Nucleus accumbens (tissue), 56 donors: ENCODE measurements around the gene EPSTI1.

Source experiments
- DNase-seq, 56 donors: peaks; one replicate each; lab custom pipeline; 2025; lab: John Stamatoyannopoulos, UW

Gene EPSTI1

GRCh38 chr13:42977219-42977659 is 14.8 kb downstream of the EPSTI1 start:
- no peak for DNase-seq

DNA sequence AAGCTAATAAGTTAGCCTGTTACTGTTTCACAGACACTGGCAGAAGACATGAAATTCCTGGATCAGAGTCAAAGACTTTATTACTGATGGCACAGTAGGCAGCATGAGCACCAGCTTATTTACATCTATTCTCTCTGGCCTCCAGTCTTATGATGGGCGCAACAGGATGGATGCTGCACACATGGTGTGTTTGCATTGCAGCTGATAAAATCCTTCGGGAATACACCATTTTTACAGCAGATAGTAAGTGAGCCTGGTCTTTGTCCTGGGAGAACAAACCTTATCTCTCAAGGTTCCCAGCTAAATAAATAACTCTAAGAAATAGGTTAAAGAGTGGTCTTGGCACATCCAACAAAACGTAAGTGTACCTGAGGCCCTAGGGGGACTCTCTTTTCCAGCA is 16.0 kb downstream of the EPSTI1 start:
- no peak for DNase-seq

- no peak for DNase-seq
Measured at GRCh38 chr13:42973581-42973980, 18.5 kb downstream of the EPSTI1 start.

DNA sequence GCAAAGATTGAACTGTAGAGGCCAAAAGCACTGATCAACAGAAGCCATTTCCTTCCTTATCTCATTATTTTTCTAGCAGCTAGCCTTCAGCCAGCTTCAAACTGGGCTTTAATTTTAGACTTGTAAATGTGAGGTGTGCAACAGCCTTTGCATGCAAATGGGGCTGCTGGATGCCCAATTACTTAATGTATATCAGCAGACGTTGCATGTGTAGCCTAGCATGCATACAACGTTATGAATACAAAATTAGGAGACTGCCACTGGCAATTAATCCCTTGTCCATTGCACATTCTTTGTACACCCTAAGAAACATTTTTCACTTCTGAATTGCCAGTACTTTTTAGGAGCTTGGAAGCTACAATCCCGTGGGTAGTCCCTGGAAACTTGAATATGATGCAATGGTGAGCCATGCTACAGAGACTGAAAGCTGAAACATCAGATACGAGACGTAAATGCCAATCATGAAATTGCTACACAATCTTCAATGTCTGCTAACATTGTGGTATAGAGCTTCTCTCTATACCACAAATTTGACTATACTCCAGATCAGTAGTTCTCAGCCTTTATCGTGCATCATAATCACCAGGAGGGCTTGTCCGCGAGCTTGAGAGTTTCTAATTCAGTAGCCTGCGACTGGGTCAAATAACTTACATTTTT is 20.2 kb downstream of the EPSTI1 start:
- no peak for DNase-seq

DNA sequence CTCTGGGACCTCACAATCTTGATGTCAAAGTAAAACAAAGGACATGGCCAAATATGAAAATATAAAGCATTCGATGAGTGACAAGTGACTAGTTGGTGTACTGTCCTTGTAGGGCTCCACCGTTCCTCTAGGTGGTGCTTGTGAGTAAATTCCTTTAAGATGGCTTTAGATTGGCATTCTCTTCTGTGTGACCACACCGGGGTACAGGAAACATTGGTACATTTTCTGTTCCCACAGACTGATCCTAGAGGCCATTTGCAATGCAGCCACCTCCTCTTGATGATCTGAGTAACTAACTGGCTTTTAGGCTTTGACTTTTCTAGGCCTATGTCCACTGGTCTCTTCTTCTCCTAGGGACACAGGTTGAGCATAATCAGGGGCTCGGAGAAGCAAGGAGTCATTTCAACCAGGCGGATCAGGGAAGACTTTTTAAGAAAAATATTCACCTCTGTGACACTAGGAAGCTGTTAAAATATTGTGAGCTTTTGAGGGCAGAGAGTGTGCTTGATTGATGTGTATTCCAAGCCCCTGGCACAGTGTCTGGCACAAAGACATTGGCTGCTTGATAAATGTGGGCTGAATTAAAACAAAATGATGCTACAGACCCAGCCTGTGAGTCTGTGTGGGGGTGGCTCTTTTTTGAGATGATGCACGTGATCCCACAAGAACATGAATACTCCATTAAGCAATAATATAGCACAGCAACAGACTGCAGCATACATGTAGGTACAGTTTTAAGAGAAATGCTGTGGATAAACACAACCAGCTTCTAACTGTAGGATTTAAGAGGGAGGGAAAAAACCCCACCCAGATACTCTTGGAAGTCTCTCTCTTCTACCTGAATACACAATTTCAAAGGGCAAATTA is 21.0 kb downstream of the EPSTI1 start:
- DNase-seq: peak in 8 of 56 donors; percentile 2 to 22 (median 10)

GRCh38 chr13:42969565-42970172 is 22.4 kb downstream of the EPSTI1 start:
- peak in 44 of 56 donors; percentile 5 to 86 (median 47) for DNase-seq

GRCh38 chr13:42968906-42969305 is 23.1 kb downstream of the EPSTI1 start:
- DNase-seq: no peak

- DNase-seq: no peak
Measured at GRCh38 chr13:42967660-42968059, 24.4 kb downstream of the EPSTI1 start.

- no peak for DNase-seq
Measured at GRCh38 chr13:42965281-42965680, 26.8 kb downstream of the EPSTI1 start.

- no peak for DNase-seq
Measured at GRCh38 chr13:42964761-42965161, 27.3 kb downstream of the EPSTI1 start.

DNA sequence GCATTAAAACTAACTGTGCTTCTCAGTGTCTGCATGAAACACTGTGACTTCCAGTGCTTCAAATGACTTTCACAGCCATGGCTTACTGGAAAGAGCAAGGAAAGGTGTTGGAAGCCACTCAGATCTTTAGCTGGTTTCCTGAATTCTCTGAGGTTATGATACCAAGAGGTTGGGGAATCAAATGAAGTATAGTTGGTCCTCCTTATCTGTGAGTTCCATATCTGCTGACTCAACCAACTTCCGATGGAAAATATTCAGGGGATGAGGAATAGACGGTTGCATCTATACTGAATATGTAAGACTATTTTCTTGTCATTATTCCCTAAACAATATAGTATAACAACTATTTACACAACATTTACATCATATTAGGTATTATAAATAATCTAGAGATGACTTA is 32.4 kb downstream of the EPSTI1 start:
- DNase-seq: no peak

DNA sequence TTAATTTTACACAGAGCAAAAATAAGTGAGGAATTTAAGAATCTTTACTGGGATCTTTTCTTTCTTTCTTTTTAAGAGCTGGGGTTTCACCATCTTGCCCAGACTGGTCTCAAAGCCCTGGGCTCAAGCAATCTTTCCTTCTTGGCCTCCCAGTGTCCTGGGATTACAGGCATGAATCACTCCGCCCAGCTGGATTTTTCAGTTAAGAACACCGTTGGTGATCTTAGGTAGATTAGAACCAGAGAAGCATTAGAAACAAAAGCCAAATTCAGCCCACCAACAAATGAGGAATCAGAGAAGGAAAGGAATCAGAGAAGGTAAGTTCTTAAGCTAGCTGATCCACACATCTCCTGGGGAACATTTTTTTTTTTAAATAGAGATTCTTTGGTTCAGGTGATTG is 34.2 kb downstream of the EPSTI1 start:
- DNase-seq: no peak

- no peak for DNase-seq
Measured at GRCh38 chr13:42950181-42950580, 41.9 kb downstream of the EPSTI1 start.

DNA sequence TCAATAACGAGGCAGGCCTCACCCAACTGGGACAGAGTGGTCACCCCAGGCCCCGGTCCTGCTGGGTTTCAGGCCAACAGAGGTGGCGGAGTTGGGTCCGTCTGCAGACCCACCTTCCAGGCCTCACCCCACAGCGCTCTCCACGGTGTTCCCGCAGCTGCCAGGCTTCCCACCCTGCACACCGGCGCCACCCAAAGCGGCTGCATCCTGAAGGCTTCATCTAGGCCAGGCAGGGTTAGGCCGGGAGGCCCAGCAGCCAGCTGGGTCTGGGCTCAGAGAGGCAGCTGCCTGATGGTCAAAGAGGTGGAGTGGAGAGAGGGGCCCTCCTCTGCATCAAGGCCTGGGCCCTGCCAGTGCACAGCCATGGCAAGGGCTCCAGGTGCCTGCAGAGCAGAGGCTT is 44.1 kb downstream of the EPSTI1 start:
- DNase-seq: no peak

DNA sequence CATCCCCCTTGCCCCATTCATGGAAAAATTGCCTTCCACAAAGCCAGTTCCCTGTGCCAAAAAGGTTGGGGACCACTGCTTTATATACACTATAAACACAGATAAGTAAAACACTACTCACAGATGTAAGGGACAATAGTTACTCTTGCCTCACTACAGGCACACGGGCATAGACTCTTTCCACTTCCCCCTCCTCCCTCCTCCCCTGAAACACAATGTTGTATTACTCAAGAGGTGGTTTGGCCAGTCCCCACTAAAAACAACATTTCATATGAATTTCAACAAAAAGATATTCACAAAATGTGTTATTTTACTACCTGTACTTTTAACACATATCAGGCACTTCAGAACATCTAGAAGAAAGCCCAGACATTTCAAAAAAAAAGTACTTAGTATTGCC is 45.1 kb downstream of the EPSTI1 start:
- no peak for DNase-seq

DNA sequence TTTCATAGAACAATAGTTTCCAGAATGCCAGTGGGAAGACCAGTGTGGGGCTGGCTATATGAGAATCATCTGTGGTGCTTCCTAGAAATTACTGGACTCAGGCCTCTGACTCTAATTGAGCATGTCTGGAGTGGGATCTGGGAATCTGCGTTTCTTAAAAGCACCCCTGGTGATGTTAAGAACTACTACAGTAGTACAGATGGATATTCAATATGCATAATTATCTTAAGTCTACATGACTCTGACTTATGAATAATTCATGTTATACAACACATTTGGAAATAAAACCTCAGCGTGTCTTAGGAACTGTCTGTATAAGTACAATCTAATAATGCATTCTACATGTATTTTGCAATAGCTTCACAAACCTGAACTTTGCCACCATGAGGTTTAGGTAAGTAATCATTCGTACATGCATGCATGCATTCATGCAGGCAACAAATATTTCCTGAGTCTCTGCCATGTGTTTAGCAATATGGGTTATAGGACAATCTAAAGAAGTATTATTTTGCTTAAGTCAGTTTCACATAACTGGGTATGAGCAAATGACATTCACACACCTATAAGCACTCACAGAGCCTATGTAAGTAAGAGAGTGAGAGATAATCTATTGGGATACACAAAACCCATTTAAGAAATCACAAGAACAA is 62.0 kb downstream of the EPSTI1 start:
- DNase-seq: no peak

- DNase-seq: no peak
Measured at GRCh38 chr13:42926555-42926954, 65.5 kb downstream of the EPSTI1 start.

DNA sequence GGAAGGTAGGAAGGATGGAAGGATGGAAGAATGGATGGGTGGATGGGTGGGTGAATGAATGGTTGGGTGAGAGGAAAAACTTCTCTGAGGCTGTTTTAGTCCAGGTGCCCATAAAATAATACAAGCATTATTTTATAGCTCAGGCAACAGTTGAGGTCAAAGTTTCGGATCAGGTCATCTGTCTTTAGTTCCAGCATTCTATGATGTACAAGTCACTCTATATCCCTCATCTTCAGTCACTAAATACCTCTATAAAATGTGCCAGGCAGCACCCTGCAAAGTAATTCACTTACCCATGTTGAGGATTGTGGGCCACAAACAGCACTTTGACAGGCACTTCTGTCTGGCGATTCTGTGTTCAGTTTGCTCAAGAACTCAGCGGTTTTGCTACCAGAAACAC is 66.0 kb downstream of the EPSTI1 start:
- no peak for DNase-seq

DNA sequence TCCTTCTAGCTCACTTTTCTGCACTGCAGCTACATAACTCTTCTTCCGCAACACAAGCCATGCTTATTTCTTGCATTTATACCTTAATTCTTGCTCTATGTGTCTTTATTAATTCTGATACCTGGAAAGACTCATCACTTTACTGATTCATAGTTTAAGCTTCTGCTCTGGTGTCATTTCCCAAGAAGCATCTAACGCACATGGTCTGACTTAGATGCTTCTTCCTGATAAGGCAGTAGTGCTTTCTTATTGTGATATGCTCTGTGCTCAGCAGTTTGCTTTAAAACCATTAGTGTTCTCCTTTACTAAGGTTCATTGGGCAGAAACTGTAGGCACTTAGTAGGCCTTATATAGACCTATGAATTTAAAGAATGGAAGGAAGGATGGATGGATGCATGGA is 66.4 kb downstream of the EPSTI1 start:
- DNase-seq: no peak

DNA sequence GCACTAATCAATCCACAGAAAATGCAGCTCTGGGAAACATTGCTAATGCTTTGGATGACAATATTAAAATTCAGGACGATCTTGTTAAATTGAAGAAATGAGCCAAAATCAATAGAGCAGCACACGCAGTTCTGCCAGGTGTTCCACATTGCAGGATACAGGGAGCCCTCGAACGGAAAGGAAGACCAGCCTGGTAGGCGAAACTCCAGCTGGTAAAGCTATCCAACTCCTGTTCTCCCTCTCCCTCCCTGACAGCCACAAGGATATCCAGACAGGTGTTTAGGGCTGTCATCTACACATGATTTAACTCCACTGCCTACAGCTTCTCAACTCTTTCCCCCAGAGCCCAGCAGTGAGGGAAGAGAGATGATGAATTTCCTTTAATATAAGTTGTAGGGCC is 67.7 kb downstream of the EPSTI1 start:
- no peak for DNase-seq

DNA sequence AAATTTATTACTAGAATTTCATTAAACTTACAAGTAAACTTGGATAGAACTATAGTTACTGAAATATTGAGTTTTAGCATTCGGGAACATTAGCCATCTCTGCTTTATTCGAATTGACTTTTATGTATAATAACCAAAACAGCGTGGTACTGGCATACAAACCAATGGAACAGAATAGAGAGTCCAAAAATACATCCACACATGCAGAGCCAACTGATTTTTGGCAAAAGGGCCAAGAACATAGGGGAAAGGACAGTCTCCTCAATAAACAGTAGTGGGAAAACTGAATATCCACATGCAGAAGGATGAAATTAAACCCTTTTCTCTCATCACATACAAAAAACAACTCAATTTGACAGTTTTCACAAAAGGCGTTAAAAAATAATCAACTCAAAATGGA is 84.3 kb downstream of the EPSTI1 start:
- DNase-seq: no peak
